ENCODE data around the gene IL31RA.

DNA sequence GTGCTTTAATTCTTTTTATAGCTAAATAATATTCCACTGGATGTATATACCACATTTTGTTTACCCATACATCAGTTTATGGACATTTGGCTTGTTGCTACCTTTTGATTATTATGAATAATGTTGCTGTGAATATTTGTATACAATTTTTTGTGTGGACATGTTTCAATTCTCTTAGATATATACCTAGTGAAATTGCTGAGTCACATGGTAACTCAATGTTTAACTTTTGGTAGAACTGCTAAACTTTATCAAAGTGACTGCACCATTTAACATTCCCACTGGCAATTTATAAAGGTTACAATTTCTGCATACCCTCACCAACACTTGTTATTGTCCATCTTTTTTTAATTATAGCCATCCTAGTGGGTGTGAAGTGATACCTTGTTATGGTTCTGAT is 22.1 kb downstream of the IL31RA start:
- TF ChIP-seq EZH2 (IDR thresholded peaks at IDR 0.05) = no peak
- TF ChIP-seq POLR2AphosphoS5 (IDR thresholded peaks at IDR 0.05; ENCODE audit: borderline replicate concordance, low read depth, low read length) = no peak

Data from SK-N-MC (cell line).